HEK293T (cell line): Measurements from ENCODE around the gene PLS3.

Experiments
- ELF4 ChIP-seq: fragments of 450-650 bp; IDR thresholded peaks from 2 replicates; pipeline ENCODE4 v1.6.1; 2017; ENCODE audit warnings: antibody characterized with exemption
- FOXA1 ChIP-seq: fragments of 450-650 bp; IDR thresholded peaks from 2 replicates; pipeline ENCODE4 v1.6.1; 2016; ENCODE audit warnings: mild to moderate bottlenecking
- FOXK2 ChIP-seq: fragments of 450-650 bp; IDR thresholded peaks from 2 replicates; pipeline ENCODE4 v1.6.1; 2016; ENCODE audit warnings: mild to moderate bottlenecking
- HDGF ChIP-seq: fragments of 450-650 bp; IDR thresholded peaks from 2 replicates; pipeline ENCODE4 v1.6.1; 2017; ENCODE audit warnings: antibody characterized with exemption, borderline replicate concordance

DNA sequence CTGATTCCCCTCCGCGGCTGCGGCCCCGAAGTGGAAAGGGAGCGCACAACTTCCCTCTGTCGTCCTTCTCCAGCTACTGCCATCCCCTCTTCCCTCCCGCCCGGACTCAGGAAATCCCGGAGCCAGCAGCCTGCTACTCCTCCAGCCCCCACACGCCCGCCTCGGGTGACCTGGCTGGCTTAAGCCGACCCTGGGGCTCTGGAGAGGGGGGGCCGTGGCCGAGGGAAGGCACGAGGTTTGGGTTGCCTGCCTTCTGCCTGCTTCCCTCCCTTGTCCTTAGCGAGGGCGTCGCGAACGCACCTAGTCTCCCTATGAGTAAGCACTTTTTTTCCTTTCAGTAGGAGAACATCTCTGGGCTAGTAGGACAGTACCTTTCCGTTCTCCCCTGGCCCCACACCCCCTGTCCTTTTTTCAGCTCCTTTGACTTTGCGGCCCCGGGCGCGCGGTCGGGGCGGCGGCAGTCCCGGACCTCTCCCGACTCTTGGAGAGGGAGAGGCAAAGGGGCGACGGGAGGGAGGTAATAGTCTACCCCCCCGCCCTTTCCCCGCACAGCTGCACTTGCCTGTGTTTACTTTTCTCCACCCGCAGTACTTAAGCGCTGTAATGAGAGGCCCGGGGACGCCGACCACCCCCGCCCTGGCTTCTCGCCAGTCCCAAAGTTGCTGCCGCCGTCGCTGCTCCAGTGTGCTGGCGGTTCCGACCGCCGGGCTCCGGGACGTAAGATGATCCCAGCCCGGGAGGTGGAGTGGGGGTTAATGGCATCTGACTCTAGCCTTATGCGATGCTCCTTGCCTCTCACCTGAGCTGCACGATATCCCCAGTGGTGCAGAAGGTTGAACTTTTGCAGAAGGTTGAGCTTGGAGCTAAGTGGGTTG, 868 bp downstream of the PLS3 start:
- TF ChIP-seq HDGF (no peak), ELF4 (no peak), FOXK2 (no peak), FOXA1 (no peak)
